ENCODE results near the gene DST. TPM values are rescaled to one million over a fixed set of nuclear protein-coding genes. Genes with fewer than 3 reads are reported as not detected.

DST gene
- total RNA-seq, 4 donors from 2014 or later = 475 to 871 (median 583) TPM

DNA sequence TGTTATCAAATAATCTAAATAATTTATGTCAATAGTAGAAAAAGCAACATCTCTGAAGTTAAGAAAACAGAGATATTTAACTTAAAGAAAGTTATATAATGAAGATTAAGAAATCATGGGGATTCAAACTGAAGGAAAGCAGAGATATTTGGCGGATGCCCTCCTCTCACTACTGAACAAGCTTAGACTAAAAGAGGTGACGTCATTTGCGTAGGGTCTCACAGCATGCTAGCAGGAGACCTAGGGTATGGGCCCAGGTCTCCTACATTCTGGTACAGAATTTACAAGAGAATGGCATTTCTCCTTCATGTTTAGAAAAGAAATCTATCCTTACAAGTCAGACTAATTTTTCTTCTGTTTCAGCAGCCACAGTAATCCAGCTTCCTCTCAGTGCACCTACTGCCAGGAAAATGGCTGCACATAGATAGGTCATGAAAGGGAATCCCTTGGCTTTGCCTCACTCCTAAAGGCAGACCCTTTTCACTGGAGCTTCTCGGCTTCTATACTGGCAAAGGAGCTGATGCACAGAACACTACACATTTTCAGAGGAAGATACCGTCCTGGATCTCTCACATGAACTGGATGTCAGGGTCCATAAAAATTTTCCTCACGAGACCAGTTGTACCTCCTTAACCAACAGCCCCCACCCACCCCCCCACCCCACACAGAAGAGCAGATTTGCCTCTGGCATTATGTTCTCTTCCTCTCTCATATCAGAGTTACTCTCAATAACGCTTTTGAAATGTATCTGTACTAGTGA is 41.8 kb upstream of the DST start:
- WGBS, 2 donors = 83 to 85% methylated on average over 7 of the region's 7 CpGs
- no peak for DNase-seq (ENCODE audit: low spot score in 2 of 2)
- H3K4me3 ChIP-seq (ENCODE audit: low read depth, poor library complexity, severe bottlenecking) = no peak overlapping the region
- intact Hi-C loops (cut with DNase I; ENCODE audit: low total_unique reads) = no loop called here
- TF ChIP-seq POLR2A (IDR thresholded peaks at IDR 0.05) = no peak
- TF ChIP-seq, protein P1, sequence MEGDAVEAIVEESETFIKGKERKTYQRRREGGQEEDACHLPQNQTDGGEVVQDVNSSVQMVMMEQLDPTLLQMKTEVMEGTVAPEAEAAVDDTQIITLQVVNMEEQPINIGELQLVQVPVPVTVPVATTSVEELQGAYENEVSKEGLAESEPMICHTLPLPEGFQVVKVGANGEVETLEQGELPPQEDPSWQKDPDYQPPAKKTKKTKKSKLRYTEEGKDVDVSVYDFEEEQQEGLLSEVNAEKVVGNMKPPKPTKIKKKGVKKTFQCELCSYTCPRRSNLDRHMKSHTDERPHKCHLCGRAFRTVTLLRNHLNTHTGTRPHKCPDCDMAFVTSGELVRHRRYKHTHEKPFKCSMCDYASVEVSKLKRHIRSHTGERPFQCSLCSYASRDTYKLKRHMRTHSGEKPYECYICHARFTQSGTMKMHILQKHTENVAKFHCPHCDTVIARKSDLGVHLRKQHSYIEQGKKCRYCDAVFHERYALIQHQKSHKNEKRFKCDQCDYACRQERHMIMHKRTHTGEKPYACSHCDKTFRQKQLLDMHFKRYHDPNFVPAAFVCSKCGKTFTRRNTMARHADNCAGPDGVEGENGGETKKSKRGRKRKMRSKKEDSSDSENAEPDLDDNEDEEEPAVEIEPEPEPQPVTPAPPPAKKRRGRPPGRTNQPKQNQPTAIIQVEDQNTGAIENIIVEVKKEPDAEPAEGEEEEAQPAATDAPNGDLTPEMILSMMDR (IDR thresholded peaks at IDR 0.05) = no peak

DNA sequence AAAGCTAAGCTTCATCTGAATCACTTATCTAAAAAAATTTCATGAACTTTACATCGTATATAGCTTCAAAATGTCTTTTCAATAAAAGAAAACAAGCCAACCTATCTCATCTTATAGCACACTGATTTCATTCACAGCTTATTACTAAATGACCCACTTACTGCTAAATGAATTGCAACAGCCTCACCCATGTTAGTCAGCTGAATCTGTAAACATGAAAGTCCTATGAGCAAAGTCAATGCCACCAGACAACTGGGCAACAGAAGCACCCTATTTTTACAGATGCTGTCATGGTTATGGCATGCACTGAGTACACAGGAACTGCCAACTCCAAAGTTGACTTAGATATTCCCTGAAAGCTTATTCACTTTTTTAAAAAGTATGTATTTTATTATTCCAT is 41.2 kb upstream of the DST start:
- intact Hi-C loops (cut with DNase I; ENCODE audit: low total_unique reads) = no loop called here
- TF ChIP-seq, protein P1 (IDR thresholded peaks at IDR 0.05) = peak in 1 of 3 donors; percentile 89
- no peak for TF ChIP-seq POLR2A (IDR thresholded peaks at IDR 0.05)
- no peak overlapping the region for H3K4me3 ChIP-seq (ENCODE audit: low read depth, poor library complexity, severe bottlenecking)
- peak in 1 of 2 donors; percentile 70 for DNase-seq (ENCODE audit: low spot score in 2 of 2)
- 40 to 45% methylated on average over 1 of the region's 1 CpG for WGBS, 2 donors

DNA sequence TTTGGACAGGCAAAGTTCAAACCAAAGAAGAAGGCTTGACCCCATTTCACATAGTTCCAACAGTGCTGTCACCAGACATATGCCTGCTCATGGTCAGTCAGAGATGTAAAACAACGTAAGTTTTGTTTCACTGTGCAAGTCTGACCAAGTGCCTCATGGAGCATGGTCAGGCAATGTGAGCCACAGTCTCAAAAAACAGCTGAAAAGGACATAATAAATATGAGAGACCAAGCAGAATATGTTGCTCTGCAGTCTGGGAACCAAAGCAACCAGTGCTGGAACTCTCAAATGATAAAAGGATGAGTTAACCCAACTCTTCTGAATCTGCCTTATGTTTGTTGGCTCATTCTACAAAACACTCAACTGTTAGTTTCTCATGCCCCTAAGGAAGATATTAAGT is 39.9 kb upstream of the DST start:
- TF ChIP-seq POLR2A (IDR thresholded peaks at IDR 0.05) = no peak
- TF ChIP-seq, protein P1 (IDR thresholded peaks at IDR 0.05) = no peak
- DNase-seq (ENCODE audit: low spot score in 2 of 2) = no peak
- intact Hi-C loops (cut with DNase I; ENCODE audit: low total_unique reads) = no loop called here
- H3K4me3 ChIP-seq (ENCODE audit: low read depth, poor library complexity, severe bottlenecking) = no peak overlapping the region
- 69 to 100% methylated on average over 1 of the region's 1 CpG for WGBS, 2 donors

DNA sequence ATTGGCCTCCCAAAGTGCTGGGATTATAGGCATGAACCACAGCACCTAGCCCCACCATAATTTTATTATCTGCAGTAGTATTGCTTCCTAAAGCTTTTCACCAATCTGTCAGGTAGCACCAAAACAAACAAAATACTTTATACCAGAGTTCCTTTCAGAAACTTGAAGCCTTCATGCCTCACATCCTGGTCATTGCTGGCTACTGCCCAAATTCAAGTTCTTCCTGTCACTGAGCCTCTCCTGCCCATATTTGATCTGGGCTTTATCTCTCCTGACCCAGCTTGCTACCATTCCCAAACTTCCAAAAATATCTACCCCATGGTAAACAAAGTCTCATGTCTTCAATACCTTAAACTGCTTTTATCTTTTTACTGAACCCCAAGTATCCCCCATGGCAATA is 34.9 kb upstream of the DST start:
- no peak for DNase-seq (ENCODE audit: low spot score in 2 of 2)
- intact Hi-C loops (cut with DNase I; ENCODE audit: low total_unique reads) = no loop called here
- TF ChIP-seq, protein P1 (IDR thresholded peaks at IDR 0.05) = no peak
- no peak for TF ChIP-seq POLR2A (IDR thresholded peaks at IDR 0.05)
- H3K4me3 ChIP-seq (ENCODE audit: low read depth, poor library complexity, severe bottlenecking) = no peak overlapping the region

DNA sequence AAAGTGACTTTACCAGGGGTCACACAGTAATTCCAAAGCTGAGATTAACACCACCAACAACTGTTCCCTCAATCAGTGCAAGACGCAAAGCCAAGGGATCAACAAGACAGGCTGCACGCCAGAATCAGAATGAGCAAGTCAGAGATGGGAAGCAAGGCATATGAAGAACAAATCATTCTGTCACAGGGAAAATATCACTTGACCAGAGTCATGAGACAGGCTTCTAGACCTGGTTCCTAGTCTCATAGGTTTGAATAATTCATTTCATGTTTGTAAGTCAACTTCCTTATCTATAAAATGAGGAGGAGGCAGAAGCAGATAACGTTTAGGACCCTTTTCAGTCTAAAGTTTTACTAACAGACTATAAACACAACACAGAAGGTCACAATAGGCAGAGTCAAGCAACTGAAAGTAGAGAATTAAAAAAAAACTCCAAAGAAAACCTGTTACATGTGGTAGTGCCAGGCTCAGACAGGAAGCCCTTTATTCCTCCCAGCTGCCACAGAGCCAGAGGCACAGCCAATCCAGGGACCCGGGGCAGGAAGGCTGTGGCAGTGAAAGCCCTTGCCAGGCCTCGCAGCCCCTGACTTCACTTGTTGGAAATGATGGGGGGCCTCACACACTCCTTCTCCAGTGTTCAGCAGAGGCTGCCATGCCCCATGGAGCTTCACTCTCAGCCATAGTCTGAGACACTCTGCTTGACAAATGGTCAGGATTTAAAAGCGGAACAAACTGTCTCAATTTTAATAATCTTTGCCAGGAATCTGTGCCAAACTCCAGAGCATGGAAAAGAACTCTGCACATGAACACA is 29.2 kb upstream of the DST start:
- H3K4me3 ChIP-seq (ENCODE audit: low read depth, poor library complexity, severe bottlenecking) = no peak overlapping the region
- TF ChIP-seq POLR2A (IDR thresholded peaks at IDR 0.05) = no peak
- TF ChIP-seq, protein P1 (IDR thresholded peaks at IDR 0.05) = no peak
- intact Hi-C loops (cut with DNase I; ENCODE audit: low total_unique reads) = no loop called here
- DNase-seq (ENCODE audit: low spot score in 2 of 2) = peak in 1 of 2 donors; percentile 69
- 32 to 36% methylated on average over 6 of the region's 6 CpGs for WGBS, 2 donors
